ENCODE measurements around the gene PGAP2. TPM values are rescaled to one million over a fixed set of nuclear protein-coding genes. Genes with fewer than 3 reads are reported as not detected.

Gene PGAP2
- total RNA-seq, 2 experiments from 2014 or later: 33.1 to 36.7 TPM

DNA sequence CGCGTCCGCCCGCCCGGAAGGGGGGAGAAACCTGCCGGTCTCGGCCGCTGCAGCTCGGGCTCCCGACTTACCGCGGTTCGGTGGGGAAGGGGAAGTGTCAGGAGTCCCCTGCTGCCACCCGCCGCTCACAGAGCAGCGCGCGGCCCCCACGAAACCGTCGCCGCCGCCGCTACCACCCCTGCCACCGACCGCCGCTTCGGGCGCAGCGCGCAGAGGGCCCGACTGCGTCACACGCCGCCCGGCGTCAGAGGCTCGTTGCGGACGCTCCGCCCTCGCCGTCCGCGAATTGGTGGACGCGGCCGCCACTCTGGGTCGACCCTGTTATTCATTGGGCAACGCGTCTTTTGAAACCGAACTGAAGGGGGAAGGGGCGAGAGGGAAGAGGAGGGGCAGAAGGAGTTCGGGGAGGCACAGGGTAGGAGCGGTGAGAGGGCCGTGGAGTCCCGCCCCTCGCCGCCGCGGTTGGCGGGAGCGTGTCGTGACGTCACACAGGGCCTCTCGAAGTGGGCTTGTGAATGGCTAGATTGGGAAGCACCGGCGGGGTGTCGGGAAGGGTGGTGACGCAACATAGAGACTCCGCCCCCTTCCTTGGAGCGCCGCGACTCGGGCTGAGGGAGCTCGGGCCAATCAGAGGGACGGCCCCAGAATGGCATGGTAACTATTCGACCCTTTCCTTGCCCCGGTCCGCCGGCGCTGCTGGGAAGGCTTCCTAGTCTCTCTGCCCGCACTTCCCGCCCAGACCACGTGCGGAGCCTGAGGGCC, 10.8 kb upstream of the PGAP2 start, which contains the start of gene NUP98:
TSS of gene NUP98 (minus strand) at position 226 of the 762 bp plus-strand sequence. CDS start 15,437 bp downstream, outside the sequence.
- Mint-ChIP-seq H3K9me3 (no peaks in the 10 kb centered on the region), H3K27me3 (no peaks in the 10 kb centered on the region), H3K36me3 (ENCODE audit: low read depth) (peaks cover 35% of the 10 kb centered on the region), H3K4me3 (peak within 1 kb of the TSS; percentile 90), H3K4me1 (ENCODE audit: low read depth) (peaks cover 43% of the 10 kb centered on the region), H3K27ac (peak within 1 kb of the TSS; percentile 99)
- ChIA-PET POLR2A (interaction anchor here (0.7 to 3.5 kb wide), 4 partner anchors 10 to 57 kb away, joined by 3 to 25 read pairs (median 7); partner anchors contain the start of genes PGAP2 and STIM1), CTCF (interaction anchor here (1.0 to 3.2 kb wide), 6 partner anchors 10 to 276 kb away, joined by 3 to 33 read pairs (median 4); partner anchors contain the start of gene PGAP2)
- intact Hi-C loops (cut with micrococcal nuclease): loop anchor here (5.0 kb wide), 1 partner anchor 40 kb away; no protein-coding TSS in a partner anchor
- peak; percentile 100 for DNase-seq
- TF ChIP-seq CTCF (IDR thresholded peaks at IDR 0.05): no peak
- peak; percentile 98 for ATAC-seq

- DNase-seq (no peak), ATAC-seq (no peak)
- POLR2A ChIA-PET: interaction anchor here (1.3 to 3.5 kb wide), 5 partner anchors 9 to 80 kb away, joined by 3 to 25 read pairs (median 5); partner anchors contain the start of gene PGAP2
- Mint-ChIP-seq H3K27ac (peak overlapping the region; percentile 99), H3K9me3 (no peaks in the 10 kb centered on the region), H3K4me1 (ENCODE audit: low read depth) (peaks cover 37% of the 10 kb centered on the region), H3K4me3 (peak overlapping the region; percentile 90), H3K27me3 (no peaks in the 10 kb centered on the region), H3K36me3 (ENCODE audit: low read depth) (peaks cover 26% of the 10 kb centered on the region)
- CTCF ChIA-PET: interaction anchor here (1.1 to 3.2 kb wide), 3 partner anchors 9 to 274 kb away, joined by 3 to 33 read pairs (median 10); partner anchors contain the start of gene PGAP2
- intact Hi-C loops (cut with micrococcal nuclease): loop anchor here (5.0 kb wide), 1 partner anchor 38 kb away; no protein-coding TSS in a partner anchor
- no peak for TF ChIP-seq CTCF (IDR thresholded peaks at IDR 0.05)
Measured at GRCh38 chr11:3799143-3799542, 9.2 kb upstream of the PGAP2 start.

- no peak for ATAC-seq
- no peaks in the 10 kb centered on the region for H3K27me3 Mint-ChIP-seq
- TF ChIP-seq CTCF (IDR thresholded peaks at IDR 0.05): no peak
- intact Hi-C loops (cut with micrococcal nuclease): loop anchor here (5.0 kb wide), 1 partner anchor 37 kb away; no protein-coding TSS in a partner anchor
- no peak for DNase-seq
- H3K36me3 Mint-ChIP-seq (ENCODE audit: low read depth): peaks cover 19% of the 10 kb centered on the region
- ChIA-PET POLR2A (interaction anchor here (1.5 to 3.5 kb wide), 2 partner anchors 8 to 80 kb away, joined by 3 to 25 read pairs; partner anchors contain the start of gene PGAP2), CTCF (interaction anchor here (0.7 to 3.2 kb wide), 3 partner anchors 8 to 74 kb away, joined by 3 to 33 read pairs (median 3); partner anchors contain the start of gene PGAP2)
- H3K9me3 Mint-ChIP-seq: no peaks in the 10 kb centered on the region
- H3K27ac Mint-ChIP-seq: no peak overlapping the region
- H3K4me3 Mint-ChIP-seq: no peak overlapping the region
- peaks cover 34% of the 10 kb centered on the region for H3K4me1 Mint-ChIP-seq (ENCODE audit: low read depth)
Measured at GRCh38 chr11:3799873-3800272, 8.5 kb upstream of the PGAP2 start.

GRCh38 chr11:3802011-3802790, 6.2 kb upstream of the PGAP2 start:
- no peaks in the 10 kb centered on the region for H3K9me3 Mint-ChIP-seq
- TF ChIP-seq CTCF (IDR thresholded peaks at IDR 0.05): no peak
- no peaks in the 10 kb centered on the region for H3K27me3 Mint-ChIP-seq
- intact Hi-C loops (cut with micrococcal nuclease): no loop called here
- ChIA-PET CTCF (interaction anchor here (2.1 kb wide), 1 partner anchor 270 kb away, joined by 6 read pairs; no protein-coding TSS in a partner anchor), POLR2A (no interaction called here)
- no peak overlapping the region for H3K4me3 Mint-ChIP-seq
- no peaks in the 10 kb centered on the region for H3K36me3 Mint-ChIP-seq (ENCODE audit: low read depth)
- peaks cover 21% of the 10 kb centered on the region for H3K4me1 Mint-ChIP-seq (ENCODE audit: low read depth)
- no peak for ATAC-seq
- no peak overlapping the region for H3K27ac Mint-ChIP-seq
- DNase-seq: no peak
